ENCODE data around the gene EXOC4.

EXOC4 gene

DNA sequence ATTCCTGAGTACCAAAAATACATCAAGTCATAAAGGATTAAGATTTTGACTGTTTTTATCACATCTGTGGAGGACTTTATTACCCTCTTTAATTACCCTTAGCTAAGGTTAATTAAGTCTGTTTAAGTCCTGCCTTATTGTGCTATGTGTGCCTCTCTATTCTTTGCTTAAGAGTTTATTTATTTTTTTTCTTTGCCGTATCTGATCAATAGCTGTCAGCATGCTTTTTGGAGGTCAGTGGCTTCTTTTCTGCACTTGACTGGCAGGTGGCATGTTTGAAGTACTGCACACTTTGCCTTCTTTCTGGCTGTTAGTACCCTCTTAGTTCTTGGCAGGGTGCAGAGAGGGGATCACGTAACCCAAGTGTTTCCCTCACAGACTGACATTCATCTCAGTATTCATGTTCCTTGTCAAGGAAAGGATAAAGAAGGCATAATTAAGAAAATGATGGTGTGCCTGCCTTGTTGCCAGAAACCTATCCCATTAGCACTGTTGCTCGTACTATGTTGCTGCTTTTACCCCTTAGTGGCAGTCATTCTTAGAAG is 225.8 kb downstream of the EXOC4 start:
- DNase-seq (ENCODE audit: low read depth), result no peak

GRCh38 chr7:133479456-133480065 is 226.7 kb downstream of the EXOC4 start:
- no peak for DNase-seq (ENCODE audit: low read depth)
- TF ChIP-seq, protein P1, sequence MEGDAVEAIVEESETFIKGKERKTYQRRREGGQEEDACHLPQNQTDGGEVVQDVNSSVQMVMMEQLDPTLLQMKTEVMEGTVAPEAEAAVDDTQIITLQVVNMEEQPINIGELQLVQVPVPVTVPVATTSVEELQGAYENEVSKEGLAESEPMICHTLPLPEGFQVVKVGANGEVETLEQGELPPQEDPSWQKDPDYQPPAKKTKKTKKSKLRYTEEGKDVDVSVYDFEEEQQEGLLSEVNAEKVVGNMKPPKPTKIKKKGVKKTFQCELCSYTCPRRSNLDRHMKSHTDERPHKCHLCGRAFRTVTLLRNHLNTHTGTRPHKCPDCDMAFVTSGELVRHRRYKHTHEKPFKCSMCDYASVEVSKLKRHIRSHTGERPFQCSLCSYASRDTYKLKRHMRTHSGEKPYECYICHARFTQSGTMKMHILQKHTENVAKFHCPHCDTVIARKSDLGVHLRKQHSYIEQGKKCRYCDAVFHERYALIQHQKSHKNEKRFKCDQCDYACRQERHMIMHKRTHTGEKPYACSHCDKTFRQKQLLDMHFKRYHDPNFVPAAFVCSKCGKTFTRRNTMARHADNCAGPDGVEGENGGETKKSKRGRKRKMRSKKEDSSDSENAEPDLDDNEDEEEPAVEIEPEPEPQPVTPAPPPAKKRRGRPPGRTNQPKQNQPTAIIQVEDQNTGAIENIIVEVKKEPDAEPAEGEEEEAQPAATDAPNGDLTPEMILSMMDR (IDR thresholded peaks at IDR 0.05; ENCODE audit: low read depth, low read length, missing control alignments), result no peak
- H3K4me3 ChIP-seq (ENCODE audit: low read depth, low read length), result no peak overlapping the region

More for the DNA sequence above, 225.8 kb downstream of the EXOC4 start:
- no peak overlapping the region for H3K4me3 ChIP-seq (ENCODE audit: low read depth, low read length)
- TF ChIP-seq, protein P1 (IDR thresholded peaks at IDR 0.05; ENCODE audit: low read depth, low read length, missing control alignments), result no peak

DNA sequence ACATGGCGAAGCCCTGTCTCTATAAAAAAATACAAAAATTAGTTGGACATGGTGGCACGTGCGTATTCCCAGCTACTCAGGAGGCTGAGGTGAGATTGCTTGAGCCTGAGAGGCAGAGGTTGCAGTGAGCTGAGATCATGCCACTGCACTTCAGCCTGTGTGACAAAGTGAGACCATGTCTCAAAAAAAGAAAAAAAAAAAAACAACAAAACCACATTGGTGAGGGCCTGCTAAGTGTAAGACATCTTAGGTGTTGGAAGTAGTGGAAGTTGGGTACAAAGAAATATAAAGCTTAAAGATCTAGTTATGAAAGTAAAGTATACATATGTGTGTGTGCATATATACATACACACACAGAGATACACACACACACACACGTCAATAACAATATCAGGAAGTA is 228.0 kb downstream of the EXOC4 start:
- TF ChIP-seq, protein P1 (IDR thresholded peaks at IDR 0.05; ENCODE audit: low read depth, low read length, missing control alignments), result no peak
- DNase-seq (ENCODE audit: low read depth), result no peak
- no peak overlapping the region for H3K4me3 ChIP-seq (ENCODE audit: low read depth, low read length)

- no peak for DNase-seq (ENCODE audit: low read depth)
- TF ChIP-seq, protein P1 (IDR thresholded peaks at IDR 0.05; ENCODE audit: low read depth, low read length, missing control alignments), result no peak
- no peak overlapping the region for H3K4me3 ChIP-seq (ENCODE audit: low read depth, low read length)
These were observed 228.8 kb downstream of the EXOC4 start for GRCh38 chr7:133481676-133482075.

- TF ChIP-seq, protein P1 (IDR thresholded peaks at IDR 0.05; ENCODE audit: low read depth, low read length, missing control alignments), result no peak
- H3K4me3 ChIP-seq (ENCODE audit: low read depth, low read length), result no peak overlapping the region
- no peak for DNase-seq (ENCODE audit: low read depth)
These were observed 229.7 kb downstream of the EXOC4 start for GRCh38 chr7:133482599-133482998.

DNA sequence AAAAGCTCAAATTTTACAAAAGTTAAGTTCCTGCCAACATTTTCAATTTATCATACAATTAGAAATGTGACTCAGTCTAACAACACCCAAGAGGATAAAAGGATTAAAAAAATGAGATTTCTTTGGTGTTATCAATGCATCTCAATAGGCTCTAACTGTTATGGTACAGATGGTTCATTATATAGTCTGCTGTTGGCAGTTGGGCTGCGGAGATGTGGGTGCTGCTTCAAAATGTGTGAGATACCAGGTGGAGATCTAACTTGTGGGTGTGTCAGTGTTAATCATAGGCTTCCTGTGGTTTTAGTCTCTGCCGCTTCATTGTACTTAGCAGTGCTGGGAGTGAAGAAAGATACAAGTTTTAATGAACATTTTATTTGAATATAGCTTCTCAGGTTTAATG is 231.2 kb downstream of the EXOC4 start:
- TF ChIP-seq, protein P1 (IDR thresholded peaks at IDR 0.05; ENCODE audit: low read depth, low read length, missing control alignments), result no peak
- DNase-seq (ENCODE audit: low read depth), result no peak
- no peak overlapping the region for H3K4me3 ChIP-seq (ENCODE audit: low read depth, low read length)

DNA sequence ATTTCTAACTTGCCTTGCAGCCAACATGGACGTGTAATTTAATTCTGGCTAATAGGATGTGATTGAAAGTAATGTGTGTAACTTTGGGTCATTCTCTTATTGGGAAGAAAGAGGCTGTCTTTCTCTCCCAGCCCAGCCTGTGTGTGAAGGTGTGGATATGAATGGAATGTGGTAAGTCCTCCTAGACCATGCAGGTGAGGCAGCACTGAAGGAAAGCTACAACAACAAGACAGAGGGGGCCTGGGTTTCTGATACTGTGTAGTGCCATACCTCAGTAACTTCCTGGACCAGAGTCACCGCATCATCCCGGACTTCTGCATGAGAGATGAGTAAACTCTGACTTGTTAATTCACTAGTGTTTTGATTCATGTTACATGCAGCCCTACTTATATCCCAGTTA is 237.0 kb downstream of the EXOC4 start:
- DNase-seq (ENCODE audit: low read depth), result peak; percentile 1
- no peak overlapping the region for H3K4me3 ChIP-seq (ENCODE audit: low read depth, low read length)
- TF ChIP-seq, protein P1 (IDR thresholded peaks at IDR 0.05; ENCODE audit: low read depth, low read length, missing control alignments), result no peak

Measured in GM12864 (cell line).